HG03108 (cell line): ENCODE results near the gene ZNF662.
"Not testable (repeated sequence)": the region's sequence is repeated elsewhere in the genome, so short reads cannot be mapped to it uniquely, and the experiment has no call there.

Experiments
- ATAC-seq: cut with Tn5 transposase; IDR thresholded peaks from one replicate; pipeline ENCODE4 v1.9.1; 2021; ENCODE audit warnings: moderate library complexity; ENCODE audit not compliant: unreplicated experiment

ZNF662 gene

DNA sequence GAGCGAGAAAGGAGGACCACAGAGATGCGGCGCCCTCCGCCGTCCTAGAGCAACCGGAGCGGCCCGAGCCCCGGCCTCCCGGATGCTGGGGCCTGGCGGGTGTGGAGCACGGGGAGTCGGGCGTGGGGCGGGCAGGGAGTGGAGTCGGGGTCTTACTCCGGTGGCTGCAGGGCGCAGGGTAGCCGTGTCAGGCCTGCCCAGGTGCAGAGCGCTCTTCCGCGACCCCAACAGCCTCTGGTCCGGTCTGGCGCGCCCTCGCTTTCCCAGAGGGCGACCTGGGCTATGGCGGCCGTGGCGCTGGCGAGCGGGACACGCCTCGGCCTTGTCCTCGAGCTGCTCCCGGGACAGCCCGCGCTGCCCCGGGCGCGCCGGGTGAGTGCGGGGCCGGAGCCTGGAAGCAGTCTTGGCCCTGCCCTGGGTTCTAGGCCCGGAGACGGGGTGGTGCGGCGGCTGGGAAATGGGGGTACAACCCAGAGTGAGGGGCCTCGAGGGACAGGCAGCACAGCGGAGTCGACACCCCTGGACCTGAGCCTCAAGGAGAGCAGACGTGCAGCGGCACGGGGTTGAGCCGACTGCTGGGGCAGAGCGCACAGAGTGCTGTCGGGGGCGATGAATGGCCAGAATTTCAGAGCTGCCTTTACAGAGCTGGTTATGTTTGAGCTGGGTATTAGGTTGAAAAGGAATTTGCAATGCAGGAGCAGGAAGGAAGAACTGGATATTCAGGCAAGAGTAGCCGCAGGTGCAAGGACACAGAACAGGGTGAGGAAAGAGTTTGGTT lies at the start of gene ZNF662:
Gene ZNF662 (plus strand): TSS at position 73 of the 778 bp plus-strand sequence. CDS start 1,973 bp downstream, outside the sequence.
- no peak for ATAC-seq

DNA sequence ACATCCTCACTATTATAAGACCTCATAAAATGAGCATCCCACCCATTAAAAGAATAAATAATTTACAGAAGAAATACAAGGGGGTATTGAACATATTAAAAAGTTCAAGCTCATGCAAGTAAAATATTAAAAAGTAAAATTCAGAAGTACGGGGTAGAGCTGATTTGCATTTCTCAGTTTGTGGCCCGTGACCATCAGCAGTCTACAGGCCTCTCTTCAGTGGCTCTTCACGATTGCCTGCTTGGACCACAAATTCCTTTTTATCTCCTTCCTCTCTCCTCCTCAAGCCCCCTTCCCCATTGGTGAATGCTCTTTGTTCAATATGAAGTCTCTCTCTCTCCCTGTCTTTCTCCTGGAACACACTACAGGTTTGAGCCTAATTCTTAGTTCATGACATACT lies 49.4 kb upstream of the ZNF662 start:
- ATAC-seq, result no peak

GRCh38 chr3:42864321-42864950 lies 41.5 kb upstream of the ZNF662 start:
- no peak for ATAC-seq

- ATAC-seq, result no peak
Measured at GRCh38 chr3:42865256-42865655, 40.7 kb upstream of the ZNF662 start.

- ATAC-seq, result no peak
Measured at GRCh38 chr3:42867138-42867537, 38.8 kb upstream of the ZNF662 start.

- ATAC-seq, result no peak
Measured at GRCh38 chr3:42868841-42869240, 37.1 kb upstream of the ZNF662 start.

GRCh38 chr3:42871592-42872196 lies 34.2 kb upstream of the ZNF662 start:
- no peak for ATAC-seq

GRCh38 chr3:42872718-42873117 lies 33.2 kb upstream of the ZNF662 start:
- no peak for ATAC-seq

- ATAC-seq, result no peak
Measured at GRCh38 chr3:42873221-42873982, 32.5 kb upstream of the ZNF662 start.

- ATAC-seq, result no peak
Measured at GRCh38 chr3:42874749-42875148, 31.2 kb upstream of the ZNF662 start.

DNA sequence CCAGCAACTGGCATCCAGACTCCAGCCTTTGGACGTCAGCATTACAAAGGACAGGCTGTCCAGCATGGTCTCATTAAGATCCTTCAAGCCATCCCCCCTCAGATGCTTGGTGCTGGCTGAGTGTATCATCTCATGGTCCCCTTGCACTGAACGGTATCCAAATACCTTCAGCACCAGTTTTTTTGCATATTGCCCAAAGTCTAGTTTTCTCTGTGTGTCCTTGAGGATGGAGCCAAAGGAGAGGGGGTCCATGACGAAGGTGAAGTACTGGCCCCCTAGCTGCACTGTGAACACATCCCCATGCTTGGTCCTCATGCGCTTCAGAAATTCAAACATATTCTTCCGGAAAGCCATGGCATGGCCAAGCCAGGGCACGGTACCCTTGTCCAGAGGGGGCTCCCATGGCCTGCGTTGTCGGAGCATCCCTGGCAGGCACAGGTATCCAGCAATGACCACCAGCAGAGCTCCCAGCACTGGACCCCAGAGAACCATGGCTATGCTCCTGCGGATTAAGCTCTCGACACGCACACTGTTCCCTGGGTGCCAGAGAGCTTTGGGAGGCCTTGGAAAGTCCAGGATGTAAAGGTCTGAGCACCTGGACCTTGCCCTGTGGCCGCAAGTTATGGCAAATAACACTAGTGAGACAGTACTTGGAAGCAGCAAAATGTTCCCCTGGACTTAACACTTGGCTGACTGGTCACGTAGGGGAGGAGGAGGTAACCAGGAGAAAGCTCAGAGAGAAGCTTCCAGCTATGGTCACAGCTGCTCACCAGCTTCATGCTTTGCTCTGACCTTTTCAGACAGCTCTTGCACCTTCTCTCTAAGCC lies 30.4 kb upstream of the ZNF662 start, which contains the start of gene CYP8B1:
Gene CYP8B1 (minus strand): TSS at position 555 of the 827 bp plus-strand sequence. CDS start 63 bp downstream, at position 492.
- no peak for ATAC-seq

GRCh38 chr3:42876401-42876800 lies 29.5 kb upstream of the ZNF662 start:
- ATAC-seq, result no peak

GRCh38 chr3:42876940-42877720 lies 28.8 kb upstream of the ZNF662 start:
- no peak for ATAC-seq

- ATAC-seq, result no peak
Measured at GRCh38 chr3:42877881-42878280, 28.1 kb upstream of the ZNF662 start.

GRCh38 chr3:42880183-42880582 lies 25.8 kb upstream of the ZNF662 start:
- ATAC-seq, result no peak

- peak; percentile 92 for ATAC-seq
Measured at GRCh38 chr3:42880601-42881451, 25.1 kb upstream of the ZNF662 start.

GRCh38 chr3:42883251-42883930 lies 22.6 kb upstream of the ZNF662 start:
- not testable (repeated sequence) for ATAC-seq

- no peak for ATAC-seq
Measured at GRCh38 chr3:42884324-42884723, 21.6 kb upstream of the ZNF662 start.
